ENCODE data around the gene TOR2A.
A peak's percentile ranks its signal among the peaks of the same experiment; 100 is the strongest.

The TOR2A gene

DNA sequence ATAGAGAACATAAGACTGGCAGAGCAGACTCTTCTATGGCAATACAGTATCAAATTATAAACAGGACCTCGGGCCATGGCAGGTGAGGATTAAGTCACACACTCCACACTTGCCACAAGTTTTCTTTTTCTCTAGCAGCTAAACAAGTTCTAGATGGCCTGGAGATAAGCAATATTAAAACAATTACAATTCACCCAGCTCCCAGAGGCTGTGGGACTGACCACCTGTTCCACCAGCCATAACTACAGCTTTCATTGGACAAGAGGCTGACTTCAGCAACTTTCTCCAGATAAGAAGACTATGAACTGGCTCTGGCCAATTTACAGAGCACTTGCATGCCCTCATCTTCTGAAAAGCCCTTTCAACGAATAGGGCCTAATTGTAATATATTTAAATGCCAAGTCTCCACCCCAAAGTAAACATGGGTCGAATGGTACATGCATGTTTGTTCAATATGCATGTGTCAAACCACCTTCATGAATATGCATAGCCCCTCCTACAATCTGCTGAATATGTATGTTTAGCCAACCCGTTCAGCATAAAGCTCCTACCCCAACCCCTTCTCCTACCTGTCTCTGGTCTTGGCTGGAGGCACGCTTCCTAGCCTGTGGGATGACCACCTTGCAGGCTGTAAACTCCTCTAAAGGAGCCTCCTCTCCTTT is 34.4 kb downstream of the TOR2A start:
- no peaks in the 10 kb centered on the region for H3K9me3 ChIP-seq (ENCODE audit: control insufficient read depth in 2 of 2, low read length in 2 of 2)
- no peak overlapping the region for H3K27ac ChIP-seq (ENCODE audit: low read depth in 2 of 2, low read length in 2 of 2)

DNA sequence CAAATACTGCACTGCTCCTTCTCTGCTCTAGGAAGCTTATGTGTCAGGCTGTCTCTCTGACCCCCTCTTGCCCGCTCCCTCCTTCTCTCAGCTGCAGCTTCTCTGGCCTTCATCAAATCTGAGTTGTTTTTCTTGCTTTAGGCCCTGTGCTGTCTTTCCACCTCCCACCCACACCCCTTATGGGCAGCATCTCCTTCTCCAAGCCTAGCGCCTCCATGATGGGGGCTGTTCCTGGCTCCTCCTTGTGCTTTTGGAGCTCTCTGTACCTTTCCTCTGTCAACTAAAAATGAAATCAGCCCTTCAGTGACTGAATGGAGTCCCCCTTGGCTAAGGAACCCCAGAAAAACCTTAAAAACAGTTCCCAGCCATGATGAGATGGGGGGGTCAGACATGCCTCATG is 35.0 kb downstream of the TOR2A start:
- Histone ChIP-seq H3K9me3 (ENCODE audit: control insufficient read depth in 2 of 2, low read length in 2 of 2) (no peaks in the 10 kb centered on the region), H3K36me3 (ENCODE audit: control insufficient read depth in 2 of 2, insufficient read depth in 2 of 2, low read length in 2 of 2) (no peaks in the 10 kb centered on the region), H3K4me1 (ENCODE audit: control insufficient read depth in 2 of 2, insufficient read depth in 2 of 2, low read length in 2 of 2) (peaks cover 0 to 6% of the 10 kb centered on the region in 2 donors), H3K27me3 (ENCODE audit: control insufficient read depth in 2 of 2, insufficient read depth in 2 of 2, low read length in 2 of 2) (no peaks in the 10 kb centered on the region), H3K4me3 (ENCODE audit: low read length in 2 of 2) (no peak overlapping the region), H3K27ac (ENCODE audit: low read depth in 2 of 2, low read length in 2 of 2) (no peak overlapping the region), H3K9ac (ENCODE audit: low read depth in 1 of 2, low read length in 2 of 2) (no peak overlapping the region)

More for the DNA sequence above, 34.4 kb downstream of the TOR2A start:
- Histone ChIP-seq H3K9ac (ENCODE audit: low read depth in 1 of 2, low read length in 2 of 2) (no peak overlapping the region), H3K27me3 (ENCODE audit: control insufficient read depth in 2 of 2, insufficient read depth in 2 of 2, low read length in 2 of 2) (no peaks in the 10 kb centered on the region), H3K36me3 (ENCODE audit: control insufficient read depth in 2 of 2, insufficient read depth in 2 of 2, low read length in 2 of 2) (no peaks in the 10 kb centered on the region), H3K4me1 (ENCODE audit: control insufficient read depth in 2 of 2, insufficient read depth in 2 of 2, low read length in 2 of 2) (peaks cover 0 to 6% of the 10 kb centered on the region in 2 donors), H3K4me3 (ENCODE audit: low read length in 2 of 2) (no peak overlapping the region)

- no peaks in the 10 kb centered on the region for H3K36me3 ChIP-seq (ENCODE audit: control insufficient read depth in 2 of 2, insufficient read depth in 2 of 2, low read length in 2 of 2)
- H3K27me3 ChIP-seq (ENCODE audit: control insufficient read depth in 2 of 2, insufficient read depth in 2 of 2, low read length in 2 of 2), result no peaks in the 10 kb centered on the region
- H3K27ac ChIP-seq (ENCODE audit: low read depth in 2 of 2, low read length in 2 of 2), result peak overlapping the region; percentile 68 to 84
These were observed 36.0 kb downstream of the TOR2A start for GRCh38 chr9:127698985-127699670.

GRCh38 chr9:127698386-127698785 is 36.7 kb downstream of the TOR2A start:
- no peaks in the 10 kb centered on the region for H3K27me3 ChIP-seq (ENCODE audit: control insufficient read depth in 2 of 2, insufficient read depth in 2 of 2, low read length in 2 of 2)
- H3K9ac ChIP-seq (ENCODE audit: low read depth in 1 of 2, low read length in 2 of 2), result no peak overlapping the region
- H3K36me3 ChIP-seq (ENCODE audit: control insufficient read depth in 2 of 2, insufficient read depth in 2 of 2, low read length in 2 of 2), result no peaks in the 10 kb centered on the region
- no peak overlapping the region for H3K27ac ChIP-seq (ENCODE audit: low read depth in 2 of 2, low read length in 2 of 2)
- H3K4me3 ChIP-seq (ENCODE audit: low read length in 2 of 2), result no peak overlapping the region
- peaks cover 0 to 6% of the 10 kb centered on the region in 2 donors for H3K4me1 ChIP-seq (ENCODE audit: control insufficient read depth in 2 of 2, insufficient read depth in 2 of 2, low read length in 2 of 2)
- no peaks in the 10 kb centered on the region for H3K9me3 ChIP-seq (ENCODE audit: control insufficient read depth in 2 of 2, low read length in 2 of 2)

More at GRCh38 chr9:127698985-127699670, 36.0 kb downstream of the TOR2A start:
- Histone ChIP-seq H3K4me3 (ENCODE audit: low read length in 2 of 2) (peak overlapping the region; percentile 45 to 54), H3K9me3 (ENCODE audit: control insufficient read depth in 2 of 2, low read length in 2 of 2) (no peaks in the 10 kb centered on the region), H3K4me1 (ENCODE audit: control insufficient read depth in 2 of 2, insufficient read depth in 2 of 2, low read length in 2 of 2) (peaks cover 0 to 6% of the 10 kb centered on the region in 2 donors), H3K9ac (ENCODE audit: low read depth in 1 of 2, low read length in 2 of 2) (peak overlapping the region in 1 of 2 donors; percentile 67)

- no peak overlapping the region for H3K4me3 ChIP-seq (ENCODE audit: low read length in 2 of 2)
- no peaks in the 10 kb centered on the region for H3K36me3 ChIP-seq (ENCODE audit: control insufficient read depth in 2 of 2, insufficient read depth in 2 of 2, low read length in 2 of 2)
- no peak overlapping the region for H3K27ac ChIP-seq (ENCODE audit: low read depth in 2 of 2, low read length in 2 of 2)
- no peaks in the 10 kb centered on the region for H3K27me3 ChIP-seq (ENCODE audit: control insufficient read depth in 2 of 2, insufficient read depth in 2 of 2, low read length in 2 of 2)
- H3K4me1 ChIP-seq (ENCODE audit: control insufficient read depth in 2 of 2, insufficient read depth in 2 of 2, low read length in 2 of 2), result peaks cover 0 to 6% of the 10 kb centered on the region in 2 donors
- H3K9ac ChIP-seq (ENCODE audit: low read depth in 1 of 2, low read length in 2 of 2), result no peak overlapping the region
- H3K9me3 ChIP-seq (ENCODE audit: control insufficient read depth in 2 of 2, low read length in 2 of 2), result no peaks in the 10 kb centered on the region
These were observed 37.5 kb downstream of the TOR2A start for GRCh38 chr9:127697575-127697974.

GRCh38 chr9:127694890-127695720 is 40.0 kb downstream of the TOR2A start:
- no peaks in the 10 kb centered on the region for H3K27me3 ChIP-seq (ENCODE audit: control insufficient read depth in 2 of 2, insufficient read depth in 2 of 2, low read length in 2 of 2)

GRCh38 chr9:127693697-127694096 is 41.4 kb downstream of the TOR2A start:
- H3K4me3 ChIP-seq (ENCODE audit: low read length in 2 of 2), result no peak overlapping the region
- no peaks in the 10 kb centered on the region for H3K4me1 ChIP-seq (ENCODE audit: control insufficient read depth in 2 of 2, insufficient read depth in 2 of 2, low read length in 2 of 2)
- H3K9me3 ChIP-seq (ENCODE audit: control insufficient read depth in 2 of 2, low read length in 2 of 2), result no peaks in the 10 kb centered on the region
- H3K36me3 ChIP-seq (ENCODE audit: control insufficient read depth in 2 of 2, insufficient read depth in 2 of 2, low read length in 2 of 2), result peaks cover 3% of the 10 kb centered on the region in 2 donors
- no peaks in the 10 kb centered on the region for H3K27me3 ChIP-seq (ENCODE audit: control insufficient read depth in 2 of 2, insufficient read depth in 2 of 2, low read length in 2 of 2)
- no peak overlapping the region for H3K9ac ChIP-seq (ENCODE audit: low read depth in 1 of 2, low read length in 2 of 2)
- H3K27ac ChIP-seq (ENCODE audit: low read depth in 2 of 2, low read length in 2 of 2), result no peak overlapping the region

More at GRCh38 chr9:127694890-127695720, 40.0 kb downstream of the TOR2A start:
- Histone ChIP-seq H3K9ac (ENCODE audit: low read depth in 1 of 2, low read length in 2 of 2) (no peak overlapping the region), H3K27ac (ENCODE audit: low read depth in 2 of 2, low read length in 2 of 2) (no peak overlapping the region), H3K4me1 (ENCODE audit: control insufficient read depth in 2 of 2, insufficient read depth in 2 of 2, low read length in 2 of 2) (peaks cover 0 to 6% of the 10 kb centered on the region in 2 donors), H3K36me3 (ENCODE audit: control insufficient read depth in 2 of 2, insufficient read depth in 2 of 2, low read length in 2 of 2) (peaks cover 3% of the 10 kb centered on the region in 2 donors), H3K4me3 (ENCODE audit: low read length in 2 of 2) (no peak overlapping the region), H3K9me3 (ENCODE audit: control insufficient read depth in 2 of 2, low read length in 2 of 2) (no peaks in the 10 kb centered on the region)

DNA sequence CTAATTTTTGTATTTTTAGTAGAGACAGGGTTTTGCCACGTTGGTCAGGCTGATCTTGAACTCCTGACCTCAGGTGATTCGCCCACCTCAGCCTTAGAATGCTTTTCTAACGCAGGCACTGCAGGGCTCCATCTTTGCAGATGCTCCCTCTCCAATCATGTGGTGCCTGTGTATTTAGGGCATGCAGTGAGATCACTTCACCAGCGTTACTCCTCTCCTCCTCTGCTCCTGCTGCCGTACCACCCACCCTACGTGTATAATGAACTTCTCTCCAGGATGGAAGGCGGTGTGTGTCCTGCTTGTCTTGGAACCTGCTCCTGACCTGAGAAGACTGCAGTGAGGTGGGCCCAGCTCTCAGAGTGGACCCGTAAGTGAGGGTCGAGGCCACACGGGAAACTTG is 42.0 kb downstream of the TOR2A start:
- no peaks in the 10 kb centered on the region for H3K9me3 ChIP-seq (ENCODE audit: control insufficient read depth in 2 of 2, low read length in 2 of 2)
- peaks cover 3% of the 10 kb centered on the region in 2 donors for H3K36me3 ChIP-seq (ENCODE audit: control insufficient read depth in 2 of 2, insufficient read depth in 2 of 2, low read length in 2 of 2)
- no peak overlapping the region for H3K27ac ChIP-seq (ENCODE audit: low read depth in 2 of 2, low read length in 2 of 2)
- no peak overlapping the region for H3K4me3 ChIP-seq (ENCODE audit: low read length in 2 of 2)
- no peaks in the 10 kb centered on the region for H3K27me3 ChIP-seq (ENCODE audit: control insufficient read depth in 2 of 2, insufficient read depth in 2 of 2, low read length in 2 of 2)
- no peaks in the 10 kb centered on the region for H3K4me1 ChIP-seq (ENCODE audit: control insufficient read depth in 2 of 2, insufficient read depth in 2 of 2, low read length in 2 of 2)
- no peak overlapping the region for H3K9ac ChIP-seq (ENCODE audit: low read depth in 1 of 2, low read length in 2 of 2)

GRCh38 chr9:127692071-127692470 is 43.0 kb downstream of the TOR2A start:
- no peaks in the 10 kb centered on the region for H3K27me3 ChIP-seq (ENCODE audit: control insufficient read depth in 2 of 2, insufficient read depth in 2 of 2, low read length in 2 of 2)
- H3K4me1 ChIP-seq (ENCODE audit: control insufficient read depth in 2 of 2, insufficient read depth in 2 of 2, low read length in 2 of 2), result no peaks in the 10 kb centered on the region
- H3K36me3 ChIP-seq (ENCODE audit: control insufficient read depth in 2 of 2, insufficient read depth in 2 of 2, low read length in 2 of 2), result peaks cover 3% of the 10 kb centered on the region in 2 donors
- H3K4me3 ChIP-seq (ENCODE audit: low read length in 2 of 2), result no peak overlapping the region
- no peaks in the 10 kb centered on the region for H3K9me3 ChIP-seq (ENCODE audit: control insufficient read depth in 2 of 2, low read length in 2 of 2)
- H3K27ac ChIP-seq (ENCODE audit: low read depth in 2 of 2, low read length in 2 of 2), result no peak overlapping the region
- no peak overlapping the region for H3K9ac ChIP-seq (ENCODE audit: low read depth in 1 of 2, low read length in 2 of 2)

DNA sequence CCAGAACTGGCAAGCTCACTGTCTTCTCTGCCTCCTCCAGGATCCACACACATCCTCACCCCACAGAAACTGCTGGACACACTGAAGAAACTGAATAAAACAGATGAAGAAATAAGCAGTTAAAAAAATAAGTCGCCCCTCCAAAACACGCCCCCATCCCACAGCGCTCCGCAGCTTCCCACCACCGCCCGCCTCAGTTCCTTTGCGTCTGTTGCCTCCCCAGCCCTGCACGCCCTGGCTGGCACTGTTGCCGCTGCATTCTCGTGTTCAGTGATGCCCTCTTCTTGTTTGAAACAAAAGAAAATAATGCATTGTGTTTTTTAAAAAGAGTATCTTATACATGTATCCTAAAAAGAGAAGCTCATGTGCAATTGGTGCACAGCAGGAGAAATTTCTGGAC is 44.4 kb downstream of the TOR2A start:
- H3K9ac ChIP-seq (ENCODE audit: low read depth in 1 of 2, low read length in 2 of 2), result no peak overlapping the region
- no peaks in the 10 kb centered on the region for H3K9me3 ChIP-seq (ENCODE audit: control insufficient read depth in 2 of 2, low read length in 2 of 2)
- H3K4me3 ChIP-seq (ENCODE audit: low read length in 2 of 2), result no peak overlapping the region
- no peaks in the 10 kb centered on the region for H3K27me3 ChIP-seq (ENCODE audit: control insufficient read depth in 2 of 2, insufficient read depth in 2 of 2, low read length in 2 of 2)
- H3K4me1 ChIP-seq (ENCODE audit: control insufficient read depth in 2 of 2, insufficient read depth in 2 of 2, low read length in 2 of 2), result no peaks in the 10 kb centered on the region
- H3K36me3 ChIP-seq (ENCODE audit: control insufficient read depth in 2 of 2, insufficient read depth in 2 of 2, low read length in 2 of 2), result peaks cover 3 to 6% of the 10 kb centered on the region in 2 donors
- no peak overlapping the region for H3K27ac ChIP-seq (ENCODE audit: low read depth in 2 of 2, low read length in 2 of 2)
